OCI-LY1 (cell line): Measurements from ENCODE around the gene KRTAP3-1.
"Not testable (repeated sequence)": the region's sequence is repeated elsewhere in the genome, so short reads cannot be mapped to it uniquely, and the experiment has no call there.

Source experiments
- CTCF ChIP-seq: fragments of 200-600 bp; sonication (generic), shearing (Covaris generic); IDR thresholded peaks from 2 replicates; pipeline ENCODE4 v1.5.1; 2017; ENCODE audit warnings: mild to moderate bottlenecking, antibody characterized with exemption, low read length, moderate library complexity, mixed read lengths
- EZH2 ChIP-seq: fragments of 200-600 bp; sonication (generic), shearing (Covaris generic); IDR thresholded peaks from 2 replicates; pipeline ENCODE4 v1.8.0; 2017; ENCODE audit warnings: borderline replicate concordance, mixed run types, mild to moderate bottlenecking, antibody characterized with exemption, low read length, moderate library complexity, mixed read lengths

GRCh38 chr17:41055130-41055529, 46.2 kb upstream of the KRTAP3-1 start, which contains the start of gene KRTAP2-2:
- not testable (repeated sequence) for TF ChIP-seq CTCF, EZH2
